Upper lobe of right lung (tissue), 1 donor: ENCODE data around the gene SECTM1. TPM values are rescaled to one million over a fixed set of nuclear protein-coding genes. Genes with fewer than 3 reads are reported as not detected.
A peak's percentile ranks its signal among the peaks of the same experiment; 100 is the strongest.
"Not testable (repeated sequence)": the region's sequence is repeated elsewhere in the genome, so short reads cannot be mapped to it uniquely, and the experiment has no call there.

Experiments
- ATAC-seq: fragments of 200-7000 bp; cut with Tn5 transposase; one replicate; pipeline ENCODE4 v1.9.1; 2020; ENCODE audit warnings: mild to moderate bottlenecking, moderate library complexity
- DNase-seq: peaks from one replicate; pipeline ENCODE4 v3.0.0-alpha.2; 2020
- H3K27ac ChIP-seq: fragments of 200-600 bp; one replicate; pipeline ENCODE4 v1.8.0; 2022
- H3K27me3 ChIP-seq: fragments of 200-600 bp; one replicate; pipeline ENCODE4 v1.8.0; 2022; ENCODE audit warnings: mild to moderate bottlenecking
- H3K36me3 ChIP-seq: fragments of 200-600 bp; one replicate; pipeline ENCODE4 v1.8.0; 2022
- H3K4me1 ChIP-seq: fragments of 200-600 bp; one replicate; pipeline ENCODE4 v1.8.0; 2022
- H3K4me3 ChIP-seq: fragments of 200-600 bp; one replicate; pipeline ENCODE4 v1.8.0; 2022; ENCODE audit warnings: mild to moderate bottlenecking
- H3K9me3 ChIP-seq: fragments of 200-600 bp; one replicate; pipeline ENCODE4 v1.8.0; 2022
- intact Hi-C: fragments of 100-400 bp; cut with DNase I; formaldehyde crosslinking; loops from one replicate; pipeline ENCODE4 v1.11.0; 2022
- total RNA-seq: library from RNA; stranded (reverse); fragmentation: NEBNext Ultra II Directional; extraction: Animal tissue kit (Norgen Biotek cat#: 25700); gene quantifications from one replicate; pipeline ENCODE4 v1.2.1, GENCODE V29; 2021
- TF ChIP-seq, protein P1 (sequence below): fragments of 200-600 bp; IDR thresholded peaks from one replicate; pipeline ENCODE4 v1.8.0; 2022; ENCODE audit warnings: antibody characterized with exemption
- donor health status: DM: no; HTN: yes; CAD: no; lungs with severe emphysema.

Gene SECTM1
- total RNA-seq, 1 donor from 2014 or later = 26.4 TPM

DNA sequence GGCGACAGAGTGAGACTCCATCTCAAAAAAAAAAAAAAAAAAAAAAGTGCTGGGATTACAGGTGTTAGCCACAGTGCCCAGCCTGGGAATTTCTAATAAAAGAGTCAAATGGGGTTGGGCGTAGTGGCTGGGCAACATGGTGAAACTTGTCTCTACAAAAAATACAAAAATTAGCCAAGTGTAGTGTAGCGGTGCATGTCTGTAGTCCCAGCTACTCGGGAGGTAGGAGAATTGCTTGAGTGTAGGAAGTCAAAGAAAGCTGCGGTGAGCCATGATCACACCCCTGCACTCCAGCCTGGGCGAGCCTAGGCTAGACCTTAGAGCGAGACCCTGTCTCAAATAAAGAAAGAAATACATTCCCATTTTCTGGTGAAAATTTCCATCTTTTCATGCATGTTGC, 35.6 kb upstream of the SECTM1 start:
- intact Hi-C loops = no loop called here
- TF ChIP-seq, protein P1, sequence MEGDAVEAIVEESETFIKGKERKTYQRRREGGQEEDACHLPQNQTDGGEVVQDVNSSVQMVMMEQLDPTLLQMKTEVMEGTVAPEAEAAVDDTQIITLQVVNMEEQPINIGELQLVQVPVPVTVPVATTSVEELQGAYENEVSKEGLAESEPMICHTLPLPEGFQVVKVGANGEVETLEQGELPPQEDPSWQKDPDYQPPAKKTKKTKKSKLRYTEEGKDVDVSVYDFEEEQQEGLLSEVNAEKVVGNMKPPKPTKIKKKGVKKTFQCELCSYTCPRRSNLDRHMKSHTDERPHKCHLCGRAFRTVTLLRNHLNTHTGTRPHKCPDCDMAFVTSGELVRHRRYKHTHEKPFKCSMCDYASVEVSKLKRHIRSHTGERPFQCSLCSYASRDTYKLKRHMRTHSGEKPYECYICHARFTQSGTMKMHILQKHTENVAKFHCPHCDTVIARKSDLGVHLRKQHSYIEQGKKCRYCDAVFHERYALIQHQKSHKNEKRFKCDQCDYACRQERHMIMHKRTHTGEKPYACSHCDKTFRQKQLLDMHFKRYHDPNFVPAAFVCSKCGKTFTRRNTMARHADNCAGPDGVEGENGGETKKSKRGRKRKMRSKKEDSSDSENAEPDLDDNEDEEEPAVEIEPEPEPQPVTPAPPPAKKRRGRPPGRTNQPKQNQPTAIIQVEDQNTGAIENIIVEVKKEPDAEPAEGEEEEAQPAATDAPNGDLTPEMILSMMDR = no peak
- DNase-seq = no peak
- peaks cover 10% of the 10 kb centered on the region for H3K4me1 ChIP-seq
- H3K9me3 ChIP-seq = no peaks in the 10 kb centered on the region
- ATAC-seq = no peak
- peaks cover 48% of the 10 kb centered on the region for H3K27me3 ChIP-seq
- no peaks in the 10 kb centered on the region for H3K36me3 ChIP-seq
- no peak overlapping the region for H3K27ac ChIP-seq
- H3K4me3 ChIP-seq = no peak overlapping the region

DNA sequence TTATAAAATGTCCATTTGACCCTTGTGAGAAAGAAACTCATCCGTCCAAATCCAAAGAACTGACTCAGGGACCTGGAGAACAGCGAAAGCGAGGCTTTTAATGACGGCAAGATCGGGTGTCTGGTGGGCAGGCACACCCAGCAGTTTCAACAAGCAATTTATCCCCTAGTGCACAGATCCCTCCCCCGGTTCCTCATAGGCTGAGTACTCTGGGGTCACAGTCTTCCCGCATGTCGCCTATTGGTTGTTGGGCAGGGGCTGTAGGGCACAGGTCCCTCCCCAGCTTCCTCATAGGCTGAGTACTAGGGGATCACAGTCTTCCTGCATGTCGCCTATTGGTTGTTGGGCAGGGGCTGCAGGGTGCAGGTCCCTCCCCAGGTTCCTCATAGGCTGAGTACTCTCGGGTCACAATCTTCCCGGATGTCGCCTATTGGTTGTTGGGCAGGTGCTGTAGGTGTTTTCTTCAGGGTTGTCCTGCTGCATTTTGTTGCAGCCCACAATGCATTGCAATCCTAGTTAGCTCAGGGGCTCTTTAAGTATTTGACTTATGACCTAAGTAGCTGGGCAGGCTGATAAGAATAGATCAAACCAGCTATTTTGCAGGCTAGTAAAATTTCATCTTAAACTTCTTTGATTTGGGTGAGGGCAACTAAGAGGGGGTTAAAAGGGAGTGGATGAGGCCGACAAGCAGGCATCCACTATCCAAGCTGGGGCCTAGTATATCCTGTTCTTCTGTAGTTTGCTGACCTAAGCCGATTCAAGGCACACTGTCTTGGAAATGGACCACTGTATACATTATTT, 34.4 kb upstream of the SECTM1 start:
- Histone ChIP-seq H3K4me1 (peaks cover 10% of the 10 kb centered on the region), H3K27ac (no peak overlapping the region), H3K9me3 (no peaks in the 10 kb centered on the region), H3K4me3 (no peak overlapping the region), H3K36me3 (no peaks in the 10 kb centered on the region), H3K27me3 (peaks cover 37% of the 10 kb centered on the region)
- TF ChIP-seq, protein P1 = no peak
- ATAC-seq (no peak), DNase-seq (no peak)
- intact Hi-C loops = no loop called here

DNA sequence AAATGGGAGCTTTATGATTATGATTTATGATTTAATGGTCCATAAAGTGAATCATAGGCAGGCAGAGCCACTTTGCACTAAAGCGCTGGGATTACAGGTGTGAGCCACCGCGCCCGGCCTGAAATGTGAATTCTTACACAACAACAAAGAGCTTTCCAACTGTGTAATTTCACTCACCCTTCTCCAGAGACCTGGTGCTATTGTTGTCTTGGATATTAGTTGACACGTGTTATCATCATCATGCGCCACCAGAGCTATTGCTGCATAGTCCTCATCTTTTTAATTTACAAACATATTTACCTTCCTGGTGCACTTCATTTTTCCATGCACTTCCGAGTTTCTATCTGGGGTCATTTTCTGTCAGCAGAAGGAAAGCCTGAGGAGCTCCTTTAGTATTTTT, 33.2 kb upstream of the SECTM1 start:
- intact Hi-C loops = no loop called here

DNA sequence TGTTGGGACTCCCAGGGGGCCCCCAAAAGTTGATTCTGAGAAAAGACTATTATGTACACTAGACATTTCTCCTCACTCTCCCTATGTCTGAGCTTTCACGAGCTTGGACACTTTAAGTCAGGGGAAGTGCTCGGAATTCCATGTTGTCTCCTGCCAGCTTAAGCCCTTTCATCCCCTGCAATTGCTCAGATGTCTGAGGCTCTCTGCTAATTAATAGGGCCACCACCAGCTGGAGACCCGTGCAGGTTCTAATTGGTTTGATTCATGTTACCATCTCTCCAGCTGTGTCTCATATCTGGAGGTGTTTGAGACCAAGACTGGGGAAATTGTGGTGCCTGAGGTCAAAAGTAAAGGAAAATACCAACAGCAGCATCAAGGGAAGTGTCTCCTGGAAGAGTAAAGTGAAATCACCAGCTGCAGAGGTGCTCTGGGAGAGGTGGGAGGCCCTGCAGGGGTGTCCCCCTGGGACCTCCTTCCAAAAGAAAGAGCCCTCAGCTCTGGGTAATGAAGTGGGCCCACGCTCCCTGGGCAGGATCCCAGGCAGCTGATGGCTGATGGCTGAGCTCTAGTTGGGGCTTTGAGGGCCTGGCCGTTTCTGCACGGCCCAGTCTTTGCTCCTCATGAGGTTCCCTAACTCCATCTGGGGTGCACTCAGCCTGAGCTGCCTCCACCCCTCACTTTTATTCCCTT, 32.2 kb upstream of the SECTM1 start:
- DNase-seq (no peak), ATAC-seq (no peak)
- TF ChIP-seq, protein P1 = no peak
- Histone ChIP-seq H3K9me3 (no peaks in the 10 kb centered on the region), H3K36me3 (no peaks in the 10 kb centered on the region), H3K4me3 (no peak overlapping the region), H3K27ac (no peak overlapping the region), H3K27me3 (peaks cover 16% of the 10 kb centered on the region), H3K4me1 (peaks cover 3% of the 10 kb centered on the region)
- intact Hi-C loops = no loop called here

More for the DNA sequence above, 33.2 kb upstream of the SECTM1 start:
- Histone ChIP-seq H3K27me3 (peaks cover 26% of the 10 kb centered on the region), H3K9me3 (no peaks in the 10 kb centered on the region), H3K4me3 (no peak overlapping the region), H3K36me3 (no peaks in the 10 kb centered on the region), H3K27ac (no peak overlapping the region), H3K4me1 (peaks cover 10% of the 10 kb centered on the region)
- DNase-seq (no peak), ATAC-seq (no peak)
- TF ChIP-seq, protein P1 = no peak

DNA sequence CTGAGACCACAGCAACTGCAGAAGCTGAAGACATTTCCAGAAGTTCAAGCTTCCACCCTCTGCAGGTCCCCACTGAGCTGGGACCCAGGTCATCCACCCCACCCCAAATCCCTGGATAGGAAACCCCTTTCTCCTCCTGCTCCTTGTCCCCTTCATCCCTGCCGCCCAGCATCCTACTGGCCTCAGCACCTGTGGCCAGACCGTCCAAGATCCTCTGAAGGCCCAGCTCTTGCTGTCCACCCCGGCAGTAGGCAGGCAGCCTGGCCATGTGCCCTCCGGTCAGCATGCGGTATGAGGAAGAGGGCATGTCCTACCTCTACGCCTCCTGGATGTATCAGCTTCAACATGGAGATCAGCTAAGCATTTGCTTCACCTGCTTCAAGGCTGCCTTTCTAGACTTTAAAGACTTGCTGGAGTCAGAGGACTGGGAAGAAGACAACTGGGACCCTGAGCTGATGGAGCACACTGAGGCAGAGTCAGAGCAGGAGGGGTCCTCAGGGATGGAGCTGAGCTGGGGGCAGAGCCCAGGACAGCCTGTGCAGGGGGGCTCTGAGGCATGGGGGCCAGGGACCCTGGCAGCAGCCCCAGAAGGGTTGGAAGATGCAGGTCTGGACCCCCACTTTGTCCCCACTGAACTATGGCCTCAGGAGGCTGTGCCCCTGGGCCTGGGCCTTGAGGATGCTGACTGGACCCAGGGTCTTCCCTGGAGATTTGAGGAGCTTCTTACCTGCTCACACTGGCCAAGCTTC, 28.5 kb upstream of the SECTM1 start:
- peak; percentile 38 for ATAC-seq
- H3K27ac ChIP-seq = no peak overlapping the region
- DNase-seq = no peak

DNA sequence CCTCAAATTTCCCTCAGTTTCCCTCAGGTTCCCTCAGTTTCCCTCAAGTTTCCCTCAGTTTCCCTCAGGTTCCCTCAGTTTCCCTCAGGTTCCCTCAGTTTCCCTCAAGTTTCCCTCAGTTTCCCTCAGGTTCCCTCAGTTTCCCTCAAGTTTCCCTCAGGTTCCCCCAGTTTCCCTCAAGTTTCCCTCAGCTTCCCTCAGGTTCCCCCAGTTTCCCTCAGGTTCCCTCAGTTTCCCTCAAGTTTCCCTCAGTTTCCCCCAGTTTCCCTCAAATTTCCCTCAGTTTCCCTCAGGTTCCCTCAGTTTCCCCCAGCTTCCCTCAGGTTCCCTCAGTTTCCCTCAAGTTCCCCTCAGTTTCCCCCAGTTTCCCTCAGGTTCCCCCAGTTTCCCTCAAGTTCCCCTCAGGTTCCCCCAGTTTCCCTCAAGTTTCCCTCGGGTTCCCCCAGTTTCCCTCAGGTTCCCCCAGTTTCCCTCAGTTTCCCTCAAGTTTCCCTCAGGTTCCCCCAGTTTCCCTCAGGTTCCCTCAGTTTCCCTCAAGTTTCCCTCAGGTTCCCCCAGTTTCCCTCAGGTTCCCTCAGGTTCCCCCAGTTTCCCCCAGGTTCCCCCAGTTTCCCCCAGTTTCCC, 26.0 kb upstream of the SECTM1 start:
- H3K4me3 ChIP-seq, H3K4me1 ChIP-seq, DNase-seq, H3K9me3 ChIP-seq, H3K27me3 ChIP-seq, H3K27ac ChIP-seq, H3K36me3 ChIP-seq, ATAC-seq: not testable (repeated sequence)
- intact Hi-C loops = loop anchor here (10.0 kb wide), 2 partner anchors 45 to 195 kb away; no protein-coding TSS in a partner anchor

More for the DNA sequence above, 28.5 kb upstream of the SECTM1 start:
- intact Hi-C loops = no loop called here
- Histone ChIP-seq H3K4me3 (no peak overlapping the region), H3K4me1 (no peaks in the 10 kb centered on the region), H3K36me3 (no peaks in the 10 kb centered on the region), H3K27me3 (peaks cover 5% of the 10 kb centered on the region), H3K9me3 (no peaks in the 10 kb centered on the region)
- TF ChIP-seq, protein P1 = no peak
